LNCaP clone FGC (cell line): ENCODE measurements around the gene NECAB2.

Experiments used
- DNase-seq: peaks from one replicate; pipeline ENCODE4 v3.0.0-alpha.2; 2011; ENCODE audit warnings: low read depth
- H3K4me3 ChIP-seq: 2 replicates; pipeline ENCODE4 v1.5.1; 2011; ENCODE audit warnings: mild to moderate bottlenecking, low read depth, low read length, control low read depth
- CTCF ChIP-seq: IDR thresholded peaks from 2 replicates; pipeline ENCODE4 v1.5.1; 2012; ENCODE audit warnings: mild to moderate bottlenecking; ENCODE audit not compliant: control insufficient read depth, insufficient read depth; ENCODE audit errors: extremely low read depth

Gene NECAB2

GRCh38 chr16:84036982-84037425 is 69.0 kb downstream of the NECAB2 start:
- no peak overlapping the region for H3K4me3 ChIP-seq
- DNase-seq: no peak
- no peak for TF ChIP-seq CTCF

GRCh38 chr16:84038469-84038868 is 70.4 kb downstream of the NECAB2 start:
- DNase-seq: no peak
- H3K4me3 ChIP-seq: no peak overlapping the region
- TF ChIP-seq CTCF: no peak

- TF ChIP-seq CTCF: no peak
- H3K4me3 ChIP-seq: no peak overlapping the region
- no peak for DNase-seq
Measured at GRCh38 chr16:84039696-84040095, 71.7 kb downstream of the NECAB2 start.

GRCh38 chr16:84040226-84040822 is 72.3 kb downstream of the NECAB2 start:
- H3K4me3 ChIP-seq: no peak overlapping the region
- no peak for DNase-seq
- no peak for TF ChIP-seq CTCF

GRCh38 chr16:84040823-84041820 is 73.1 kb downstream of the NECAB2 start:
- TF ChIP-seq CTCF: no peak
- no peak overlapping the region for H3K4me3 ChIP-seq
- DNase-seq: no peak

- no peak overlapping the region for H3K4me3 ChIP-seq
- DNase-seq: no peak
- no peak for TF ChIP-seq CTCF
Measured at GRCh38 chr16:84041881-84042280, 73.8 kb downstream of the NECAB2 start.
